Measurements from ENCODE around the gene HUNK. TPM values are rescaled to one million over a fixed set of nuclear protein-coding genes. Genes with fewer than 3 reads are reported as not detected.

Gene HUNK
- total and polyA plus RNA-seq, 5 donors = 0.07 to 0.82 (median 0.37) TPM

- DNase-seq = no peak
- H3K4me1 ChIP-seq (ENCODE audit: control insufficient read depth, insufficient read depth, low read length) = no peaks in the 10 kb centered on the region
- H3K4me3 ChIP-seq (ENCODE audit: low read length) = no peak overlapping the region
- intact Hi-C loops (cut with DNase I) = no loop called here
- WGBS = 91% methylated on average over 2 of the region's 2 CpGs
- no peaks in the 10 kb centered on the region for H3K27me3 ChIP-seq (ENCODE audit: control insufficient read depth, insufficient read depth)
- no peak for ATAC-seq
- no peaks in the 10 kb centered on the region for H3K9me3 ChIP-seq (ENCODE audit: control insufficient read depth, low read length)
- H3K27ac ChIP-seq (ENCODE audit: low read length) = no peak overlapping the region
These were observed 37.3 kb downstream of the HUNK start for GRCh38 chr21:31910074-31910470.

GRCh38 chr21:31911138-31911907 is 38.5 kb downstream of the HUNK start:
- H3K9me3 ChIP-seq (ENCODE audit: control insufficient read depth, low read length) = no peaks in the 10 kb centered on the region
- no peak for DNase-seq
- no peaks in the 10 kb centered on the region for H3K4me1 ChIP-seq (ENCODE audit: control insufficient read depth, insufficient read depth, low read length)
- H3K27ac ChIP-seq (ENCODE audit: low read length) = no peak overlapping the region
- ATAC-seq = no peak
- intact Hi-C loops (cut with DNase I) = no loop called here
- no peak overlapping the region for H3K4me3 ChIP-seq (ENCODE audit: low read length)
- no peaks in the 10 kb centered on the region for H3K27me3 ChIP-seq (ENCODE audit: control insufficient read depth, insufficient read depth)
- 84% methylated on average over 17 of the region's 17 CpGs for WGBS

- Histone ChIP-seq H3K4me1 (ENCODE audit: control insufficient read depth, insufficient read depth, low read length) (no peaks in the 10 kb centered on the region), H3K27me3 (ENCODE audit: control insufficient read depth, insufficient read depth) (no peaks in the 10 kb centered on the region), H3K27ac (ENCODE audit: low read length) (no peak overlapping the region), H3K4me3 (ENCODE audit: low read length) (no peak overlapping the region), H3K9me3 (ENCODE audit: control insufficient read depth, low read length) (no peaks in the 10 kb centered on the region)
- intact Hi-C loops (cut with DNase I) = no loop called here
- DNase-seq = no peak
- ATAC-seq = no peak
- 90% methylated on average over 9 of the region's 9 CpGs for WGBS
These were observed 39.7 kb downstream of the HUNK start for GRCh38 chr21:31912501-31912900.

GRCh38 chr21:31913182-31913608 is 40.4 kb downstream of the HUNK start:
- Histone ChIP-seq H3K27ac (ENCODE audit: low read length) (no peak overlapping the region), H3K4me3 (ENCODE audit: low read length) (no peak overlapping the region), H3K9me3 (ENCODE audit: control insufficient read depth, low read length) (no peaks in the 10 kb centered on the region), H3K4me1 (ENCODE audit: control insufficient read depth, insufficient read depth, low read length) (no peaks in the 10 kb centered on the region), H3K27me3 (ENCODE audit: control insufficient read depth, insufficient read depth) (no peaks in the 10 kb centered on the region)
- DNase-seq = no peak
- WGBS = 70% methylated on average over 5 of the region's 5 CpGs
- ATAC-seq = no peak
- intact Hi-C loops (cut with DNase I) = no loop called here

- DNase-seq (no peak), ATAC-seq (no peak)
- H3K4me3 ChIP-seq (ENCODE audit: low read length) = no peak overlapping the region
- no peaks in the 10 kb centered on the region for H3K4me1 ChIP-seq (ENCODE audit: control insufficient read depth, insufficient read depth, low read length)
- intact Hi-C loops (cut with DNase I) = no loop called here
- H3K9me3 ChIP-seq (ENCODE audit: control insufficient read depth, low read length) = no peaks in the 10 kb centered on the region
- H3K27ac ChIP-seq (ENCODE audit: low read length) = no peak overlapping the region
- no peaks in the 10 kb centered on the region for H3K27me3 ChIP-seq (ENCODE audit: control insufficient read depth, insufficient read depth)
- 61% methylated on average over 4 of the region's 4 CpGs for WGBS
These were observed 41.7 kb downstream of the HUNK start for GRCh38 chr21:31914472-31914871.

- Histone ChIP-seq H3K4me3 (ENCODE audit: low read length) (no peak overlapping the region), H3K27me3 (ENCODE audit: control insufficient read depth, insufficient read depth) (no peaks in the 10 kb centered on the region), H3K4me1 (ENCODE audit: control insufficient read depth, insufficient read depth, low read length) (no peaks in the 10 kb centered on the region), H3K27ac (ENCODE audit: low read length) (no peak overlapping the region), H3K9me3 (ENCODE audit: control insufficient read depth, low read length) (no peaks in the 10 kb centered on the region)
- no peak for ATAC-seq
- intact Hi-C loops (cut with DNase I) = no loop called here
- WGBS = 67% methylated on average over 3 of the region's 3 CpGs
- DNase-seq = no peak
These were observed 42.7 kb downstream of the HUNK start for GRCh38 chr21:31915566-31915965.

GRCh38 chr21:31917108-31917507 is 44.3 kb downstream of the HUNK start:
- ATAC-seq (no peak), DNase-seq (no peak)
- Histone ChIP-seq H3K4me3 (ENCODE audit: low read length) (no peak overlapping the region), H3K27ac (ENCODE audit: low read length) (no peak overlapping the region), H3K27me3 (ENCODE audit: control insufficient read depth, insufficient read depth) (no peaks in the 10 kb centered on the region), H3K4me1 (ENCODE audit: control insufficient read depth, insufficient read depth, low read length) (no peaks in the 10 kb centered on the region), H3K9me3 (ENCODE audit: control insufficient read depth, low read length) (no peaks in the 10 kb centered on the region)
- intact Hi-C loops (cut with DNase I) = no loop called here
- 79% methylated on average over 7 of the region's 7 CpGs for WGBS

GRCh38 chr21:31918250-31918775 is 45.5 kb downstream of the HUNK start:
- Histone ChIP-seq H3K27me3 (ENCODE audit: control insufficient read depth, insufficient read depth) (no peaks in the 10 kb centered on the region), H3K4me1 (ENCODE audit: control insufficient read depth, insufficient read depth, low read length) (no peaks in the 10 kb centered on the region), H3K9me3 (ENCODE audit: control insufficient read depth, low read length) (no peaks in the 10 kb centered on the region), H3K27ac (ENCODE audit: low read length) (no peak overlapping the region), H3K4me3 (ENCODE audit: low read length) (no peak overlapping the region)
- WGBS = 95% methylated on average over 3 of the region's 3 CpGs
- ATAC-seq = no peak
- intact Hi-C loops (cut with DNase I) = no loop called here
- no peak for DNase-seq

GRCh38 chr21:31920275-31920674 is 47.5 kb downstream of the HUNK start:
- ATAC-seq = no peak
- H3K27ac ChIP-seq (ENCODE audit: low read length) = no peak overlapping the region
- no peak for DNase-seq
- WGBS = 50% methylated on average over 1 of the region's 1 CpG
- H3K4me3 ChIP-seq (ENCODE audit: low read length) = no peak overlapping the region
- no peaks in the 10 kb centered on the region for H3K9me3 ChIP-seq (ENCODE audit: control insufficient read depth, low read length)
- H3K27me3 ChIP-seq (ENCODE audit: control insufficient read depth, insufficient read depth) = no peaks in the 10 kb centered on the region
- intact Hi-C loops (cut with DNase I) = no loop called here
- H3K4me1 ChIP-seq (ENCODE audit: control insufficient read depth, insufficient read depth, low read length) = no peaks in the 10 kb centered on the region

GRCh38 chr21:31921079-31921478 is 48.3 kb downstream of the HUNK start:
- WGBS = 90% methylated on average over 6 of the region's 6 CpGs
- Histone ChIP-seq H3K4me1 (ENCODE audit: control insufficient read depth, insufficient read depth, low read length) (no peaks in the 10 kb centered on the region), H3K4me3 (ENCODE audit: low read length) (no peak overlapping the region), H3K27ac (ENCODE audit: low read length) (no peak overlapping the region), H3K9me3 (ENCODE audit: control insufficient read depth, low read length) (no peaks in the 10 kb centered on the region), H3K27me3 (ENCODE audit: control insufficient read depth, insufficient read depth) (no peaks in the 10 kb centered on the region)
- no peak for DNase-seq
- ATAC-seq = no peak
- intact Hi-C loops (cut with DNase I) = no loop called here

- 96% methylated on average over 10 of the region's 10 CpGs for WGBS
- no peak overlapping the region for H3K4me3 ChIP-seq (ENCODE audit: low read length)
- ATAC-seq = no peak
- no peaks in the 10 kb centered on the region for H3K9me3 ChIP-seq (ENCODE audit: control insufficient read depth, low read length)
- H3K27me3 ChIP-seq (ENCODE audit: control insufficient read depth, insufficient read depth) = no peaks in the 10 kb centered on the region
- intact Hi-C loops (cut with DNase I) = no loop called here
- no peak for DNase-seq
- H3K4me1 ChIP-seq (ENCODE audit: control insufficient read depth, insufficient read depth, low read length) = no peaks in the 10 kb centered on the region
- H3K27ac ChIP-seq (ENCODE audit: low read length) = no peak overlapping the region
These were observed 50.1 kb downstream of the HUNK start for GRCh38 chr21:31922881-31923280.

All from right cardiac atrium (tissue), 5 donors.